GM13976 (cell line): ENCODE results near the gene NFATC3.
"Not testable (repeated sequence)": the region's sequence is repeated elsewhere in the genome, so short reads cannot be mapped to it uniquely, and the experiment has no call there.

Source experiments
- DNase-seq: peaks from one replicate; pipeline ENCODE4 v3.0.0; 2012; ENCODE audit warnings: low spot score
- in situ Hi-C: fragments of 300-500 bp; cut with MboI; formaldehyde crosslinking; loops from one replicate; pipeline ENCODE4 v1.12.0; 2022; ENCODE audit warnings: low sequenced_read_pairs, mixed read lengths, inconsistent platforms; ENCODE audit not compliant: unreplicated experiment
- TF ChIP-seq, protein P1 (sequence below): IDR thresholded peaks from 2 replicates; pipeline ENCODE4 v1.5.1; 2012; ENCODE audit warnings: borderline replicate concordance, mild to moderate bottlenecking; ENCODE audit not compliant: insufficient read depth; ENCODE audit errors: extremely low read depth, missing control alignments, control extremely low read depth

The NFATC3 gene

DNA sequence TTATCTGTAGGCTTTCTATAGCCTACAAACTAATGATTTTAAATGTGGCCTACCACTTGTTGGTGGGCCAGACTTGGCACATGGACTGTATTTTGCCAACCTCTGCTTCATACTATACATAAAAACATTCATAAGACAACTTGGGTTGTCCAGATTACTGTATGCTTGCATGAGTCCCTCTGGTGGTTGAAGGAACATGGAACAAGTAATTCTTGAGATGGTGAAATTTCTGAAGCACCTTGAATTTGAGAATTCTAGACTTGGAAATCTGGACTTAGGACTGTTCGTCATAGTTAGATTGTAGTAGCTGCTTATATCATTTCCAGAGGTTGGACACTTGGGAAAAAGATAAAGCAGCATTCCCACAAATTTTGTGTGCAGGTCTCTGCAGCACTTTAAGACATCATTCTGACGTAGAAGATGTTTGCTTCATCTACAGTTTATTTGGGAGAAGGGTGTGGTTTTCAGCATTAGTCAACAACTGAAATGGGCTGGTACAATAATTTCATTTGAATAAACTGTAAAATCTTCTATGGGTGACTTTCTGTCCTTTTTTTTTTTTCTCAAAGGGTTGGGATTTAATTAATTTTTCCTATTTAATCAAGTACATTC is 31.2 kb downstream of the NFATC3 start:
- in situ Hi-C loops, result no loop called here
- peak; percentile 46 for DNase-seq
- TF ChIP-seq, protein P1, sequence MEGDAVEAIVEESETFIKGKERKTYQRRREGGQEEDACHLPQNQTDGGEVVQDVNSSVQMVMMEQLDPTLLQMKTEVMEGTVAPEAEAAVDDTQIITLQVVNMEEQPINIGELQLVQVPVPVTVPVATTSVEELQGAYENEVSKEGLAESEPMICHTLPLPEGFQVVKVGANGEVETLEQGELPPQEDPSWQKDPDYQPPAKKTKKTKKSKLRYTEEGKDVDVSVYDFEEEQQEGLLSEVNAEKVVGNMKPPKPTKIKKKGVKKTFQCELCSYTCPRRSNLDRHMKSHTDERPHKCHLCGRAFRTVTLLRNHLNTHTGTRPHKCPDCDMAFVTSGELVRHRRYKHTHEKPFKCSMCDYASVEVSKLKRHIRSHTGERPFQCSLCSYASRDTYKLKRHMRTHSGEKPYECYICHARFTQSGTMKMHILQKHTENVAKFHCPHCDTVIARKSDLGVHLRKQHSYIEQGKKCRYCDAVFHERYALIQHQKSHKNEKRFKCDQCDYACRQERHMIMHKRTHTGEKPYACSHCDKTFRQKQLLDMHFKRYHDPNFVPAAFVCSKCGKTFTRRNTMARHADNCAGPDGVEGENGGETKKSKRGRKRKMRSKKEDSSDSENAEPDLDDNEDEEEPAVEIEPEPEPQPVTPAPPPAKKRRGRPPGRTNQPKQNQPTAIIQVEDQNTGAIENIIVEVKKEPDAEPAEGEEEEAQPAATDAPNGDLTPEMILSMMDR, result peak; percentile 17

GRCh38 chr16:68117884-68118283 is 32.7 kb downstream of the NFATC3 start:
- no peak for DNase-seq
- in situ Hi-C loops, result no loop called here
- TF ChIP-seq, protein P1, result no peak

DNA sequence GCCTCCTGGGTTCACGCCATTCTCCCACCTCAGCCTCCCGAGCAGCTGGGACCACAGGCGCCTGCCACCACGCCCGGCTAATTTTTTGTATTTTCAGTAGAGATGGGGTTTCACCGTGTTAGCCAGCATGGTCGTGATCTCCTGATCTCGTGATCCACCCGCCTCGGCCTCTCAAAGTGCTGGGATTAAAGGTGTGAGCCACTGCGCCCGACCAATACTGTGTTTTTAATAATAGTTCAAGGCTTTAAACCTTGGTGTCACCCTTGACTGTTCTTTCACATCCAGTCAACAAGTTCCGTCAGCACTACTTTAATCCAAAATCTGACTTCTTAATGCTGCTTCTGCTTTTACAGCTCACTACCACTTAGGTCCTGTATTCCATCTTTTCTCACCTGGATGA is 33.8 kb downstream of the NFATC3 start:
- in situ Hi-C loops, result not testable (repeated sequence)
- DNase-seq, result peak; percentile 49

DNA sequence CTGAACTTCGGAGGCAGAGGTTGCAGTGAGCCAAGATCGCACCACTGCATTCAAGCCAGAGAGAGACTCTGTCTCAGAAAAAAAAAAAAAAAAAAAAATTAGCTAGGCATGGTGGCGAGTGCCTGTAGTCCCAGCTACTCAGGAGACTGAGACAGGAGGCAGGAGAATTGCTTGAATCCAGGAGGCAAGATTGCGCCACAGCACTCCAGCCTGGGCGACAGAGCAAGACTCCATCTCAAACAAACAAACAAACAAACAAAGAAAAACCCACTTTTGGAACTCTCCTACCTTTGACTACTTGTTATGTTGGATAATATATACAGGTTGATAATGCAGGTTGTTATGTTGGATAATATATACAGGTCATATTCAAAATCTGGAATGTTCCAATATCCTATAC is 35.3 kb downstream of the NFATC3 start:
- DNase-seq, in situ Hi-C loops: not testable (repeated sequence)

- in situ Hi-C loops, result no loop called here
- DNase-seq, result peak; percentile 48
- TF ChIP-seq, protein P1, result no peak
Measured at GRCh38 chr16:68126395-68126794, 41.2 kb downstream of the NFATC3 start.

GRCh38 chr16:68128577-68129305 is 43.6 kb downstream of the NFATC3 start:
- TF ChIP-seq, protein P1, result no peak
- no peak for DNase-seq
- in situ Hi-C loops, result no loop called here

GRCh38 chr16:68130520-68130919 is 45.4 kb downstream of the NFATC3 start:
- no peak for DNase-seq
- in situ Hi-C loops, result no loop called here
- TF ChIP-seq, protein P1, result no peak
